Measurements from ENCODE around the gene RDH16.
"Not testable (repeated sequence)": the region's sequence is repeated elsewhere in the genome, so short reads cannot be mapped to it uniquely, and the experiment has no call there.

The RDH16 gene

DNA sequence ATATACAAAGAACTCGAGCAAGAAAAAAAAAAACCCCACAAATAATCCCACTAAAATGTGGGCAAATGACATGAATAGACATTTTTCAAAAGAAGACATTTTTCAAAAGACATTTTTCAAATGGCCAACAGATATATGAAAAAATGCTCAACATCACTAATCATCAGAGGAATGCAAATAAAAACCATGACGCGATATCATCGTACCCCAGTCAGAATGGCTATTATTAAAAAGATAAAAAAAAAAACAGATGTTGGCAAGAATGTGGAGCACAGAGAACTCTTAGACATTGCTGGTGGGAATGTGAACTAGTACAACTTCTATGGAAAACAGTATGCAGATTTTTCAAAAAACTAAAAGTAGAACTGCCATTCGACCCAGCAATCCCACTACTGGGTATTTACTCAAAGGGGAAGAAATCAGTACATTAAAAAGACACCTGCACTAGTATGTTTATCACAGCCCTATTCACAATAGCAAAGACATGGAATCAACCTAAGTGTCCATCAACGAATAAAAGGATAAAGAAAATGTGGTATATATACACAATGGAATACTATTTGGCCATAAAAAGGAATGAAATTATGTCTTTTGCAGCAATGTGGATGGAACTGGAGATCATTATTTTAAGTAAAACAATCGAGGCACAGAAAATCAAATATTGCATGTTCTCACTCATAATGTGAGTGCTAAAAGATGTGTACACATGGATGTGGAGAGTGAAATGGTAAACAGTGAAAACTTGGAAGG, 32.6 kb upstream of the RDH16 start:
- no peak for DNase-seq (ENCODE audit: low read depth)

- DNase-seq (ENCODE audit: low read depth) = no peak
Observed at GRCh38 chr12:56988207-56988739, 30.9 kb upstream of the RDH16 start.

DNA sequence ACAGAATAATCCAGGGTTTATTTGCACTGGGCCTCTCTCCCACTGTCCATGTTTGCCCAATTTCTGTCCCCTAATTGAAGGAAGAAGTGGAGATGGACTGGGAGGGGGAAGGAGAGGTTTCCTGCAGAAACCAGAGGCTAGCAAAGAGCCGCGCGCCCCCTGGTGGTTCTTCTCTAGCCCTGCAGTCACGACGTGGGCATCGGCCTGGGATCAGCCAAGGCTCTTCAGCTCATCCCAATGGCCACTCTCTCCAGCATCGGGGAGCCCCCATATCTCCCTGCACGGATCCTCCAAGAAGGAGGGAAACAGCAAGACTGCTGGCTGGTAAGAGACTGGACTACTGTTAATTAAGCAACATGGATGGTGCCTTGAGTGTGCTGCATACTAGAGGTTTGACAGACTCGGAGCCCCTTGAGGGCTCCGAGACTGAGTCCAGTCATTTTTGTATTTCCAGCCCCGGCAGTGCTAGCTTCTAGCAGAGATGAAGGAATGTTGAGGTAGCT, 30.2 kb upstream of the RDH16 start:
- DNase-seq (ENCODE audit: low read depth) = peak; percentile 62

- DNase-seq (ENCODE audit: low read depth) = no peak
Observed at GRCh38 chr12:56987011-56987410, 29.6 kb upstream of the RDH16 start.

- DNase-seq (ENCODE audit: low read depth) = not testable (repeated sequence)
Observed at GRCh38 chr12:56985714-56986113, 28.3 kb upstream of the RDH16 start.

DNA sequence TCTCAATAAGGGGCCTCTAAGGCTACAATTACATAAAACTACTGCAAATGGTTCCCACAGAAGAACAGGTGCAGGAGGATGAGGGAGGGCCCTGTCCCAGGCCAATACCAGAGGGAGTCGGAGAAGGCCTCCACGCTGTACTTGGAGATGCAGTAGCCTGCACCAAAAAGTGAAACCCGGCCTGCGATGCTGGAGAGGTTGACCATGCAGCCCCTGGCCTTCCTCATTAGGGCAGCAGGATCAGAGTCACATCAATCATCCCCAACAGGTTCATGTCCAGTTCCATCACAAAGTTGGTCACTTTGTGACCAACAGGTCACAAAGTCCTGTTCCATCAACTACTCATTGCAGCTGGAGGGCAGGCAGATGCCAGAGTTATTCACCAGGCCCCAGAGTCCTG, 26.0 kb upstream of the RDH16 start:
- no peak for DNase-seq (ENCODE audit: low read depth)

GRCh38 chr12:56982578-56983236, 25.3 kb upstream of the RDH16 start:
- DNase-seq (ENCODE audit: low read depth) = not testable (repeated sequence)

GRCh38 chr12:56980941-56981530, 23.6 kb upstream of the RDH16 start:
- no peak for DNase-seq (ENCODE audit: low read depth)

DNA sequence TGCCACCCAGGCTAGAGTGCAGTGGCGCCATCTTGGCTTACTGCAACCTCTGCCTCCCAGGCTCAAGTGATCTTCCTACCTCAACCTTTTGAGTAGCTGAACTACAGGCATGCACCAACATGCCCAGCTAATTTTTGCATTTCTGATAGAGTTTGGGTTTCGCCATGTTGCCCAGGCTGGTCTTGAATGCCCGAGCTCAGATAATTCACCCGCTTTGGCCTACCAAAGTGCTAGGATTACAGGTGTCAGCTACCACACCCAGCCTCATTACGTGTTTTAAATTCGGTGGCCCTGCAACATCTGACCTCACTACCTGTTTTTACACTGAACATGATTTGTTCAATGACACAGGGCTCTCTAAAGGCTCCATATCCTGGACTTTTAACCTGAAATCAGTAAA, 22.9 kb upstream of the RDH16 start:
- DNase-seq (ENCODE audit: low read depth) = no peak

GRCh38 chr12:56979628-56980027, 22.2 kb upstream of the RDH16 start:
- no peak for DNase-seq (ENCODE audit: low read depth)

- no peak for DNase-seq (ENCODE audit: low read depth)
Observed at GRCh38 chr12:56978397-56979138, 21.2 kb upstream of the RDH16 start.

GRCh38 chr12:56977361-56977760, 20.0 kb upstream of the RDH16 start:
- not testable (repeated sequence) for DNase-seq (ENCODE audit: low read depth)

- DNase-seq (ENCODE audit: low read depth) = not testable (repeated sequence)
Observed at GRCh38 chr12:56974224-56974623, 16.8 kb upstream of the RDH16 start.

DNA sequence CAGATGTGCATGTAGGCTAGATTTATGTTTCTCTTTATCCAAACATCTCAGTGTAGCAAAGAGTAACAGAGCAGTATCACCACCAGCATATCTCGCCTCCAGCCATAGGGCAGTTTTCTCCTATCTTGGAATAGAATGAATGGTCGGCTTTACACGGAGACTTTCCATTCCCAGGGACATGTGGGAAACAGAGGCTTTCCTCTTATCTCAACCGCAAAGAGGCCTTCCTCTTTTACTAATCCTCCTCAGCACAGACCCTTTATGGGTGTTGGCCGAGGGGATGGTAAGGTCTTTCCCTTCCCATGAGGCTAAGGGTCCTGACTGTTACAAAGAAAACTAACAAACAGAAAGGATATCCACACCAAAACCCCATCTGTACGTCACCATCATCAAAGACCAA, 11.5 kb upstream of the RDH16 start:
- DNase-seq (ENCODE audit: low read depth) = not testable (repeated sequence)

GRCh38 chr12:56965997-56966642, 8.7 kb upstream of the RDH16 start:
- DNase-seq (ENCODE audit: low read depth) = not testable (repeated sequence)

GRCh38 chr12:56965124-56965523, 7.7 kb upstream of the RDH16 start:
- DNase-seq (ENCODE audit: low read depth) = not testable (repeated sequence)

DNA sequence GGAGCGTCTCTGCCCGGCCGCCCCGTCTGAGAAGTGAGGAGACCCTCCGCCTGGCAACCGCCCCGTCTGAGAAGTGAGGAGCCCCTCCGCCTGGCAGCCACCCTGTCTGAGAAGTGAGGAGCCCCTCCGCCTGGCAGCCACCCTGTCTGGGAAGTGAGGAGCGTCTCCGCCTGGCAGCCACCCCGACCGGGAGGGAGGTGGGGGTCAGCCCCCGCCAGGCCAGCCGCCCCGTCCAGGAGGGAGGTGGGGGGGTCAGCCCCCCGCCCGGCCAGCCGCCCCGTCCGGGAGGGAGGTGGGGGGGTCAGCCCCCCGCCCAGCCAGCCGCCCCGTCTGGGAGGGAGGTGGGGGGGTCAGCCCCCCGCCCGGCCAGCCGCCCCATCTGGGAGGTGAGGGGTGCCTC, 6.1 kb upstream of the RDH16 start:
- not testable (repeated sequence) for DNase-seq (ENCODE audit: low read depth)

DNA sequence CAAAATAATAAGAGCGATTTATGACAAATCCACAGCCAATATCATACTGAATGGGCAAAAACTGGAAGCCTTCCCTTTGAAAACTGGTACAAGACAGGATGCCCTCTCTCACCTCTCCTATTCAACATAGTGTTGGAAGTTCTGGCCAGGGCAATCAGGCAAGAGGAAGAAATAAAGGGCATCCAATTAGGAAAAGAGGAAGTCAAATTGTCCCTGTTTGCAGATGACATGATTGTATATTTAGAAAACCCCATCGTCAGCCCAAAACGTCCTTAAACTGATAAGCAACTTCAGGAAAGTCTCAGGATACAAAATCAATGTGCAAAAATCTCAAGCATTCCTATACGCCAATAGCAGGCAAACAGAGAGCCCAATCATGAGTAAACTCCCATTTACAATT, 4.8 kb upstream of the RDH16 start:
- DNase-seq (ENCODE audit: low read depth) = not testable (repeated sequence)

DNA sequence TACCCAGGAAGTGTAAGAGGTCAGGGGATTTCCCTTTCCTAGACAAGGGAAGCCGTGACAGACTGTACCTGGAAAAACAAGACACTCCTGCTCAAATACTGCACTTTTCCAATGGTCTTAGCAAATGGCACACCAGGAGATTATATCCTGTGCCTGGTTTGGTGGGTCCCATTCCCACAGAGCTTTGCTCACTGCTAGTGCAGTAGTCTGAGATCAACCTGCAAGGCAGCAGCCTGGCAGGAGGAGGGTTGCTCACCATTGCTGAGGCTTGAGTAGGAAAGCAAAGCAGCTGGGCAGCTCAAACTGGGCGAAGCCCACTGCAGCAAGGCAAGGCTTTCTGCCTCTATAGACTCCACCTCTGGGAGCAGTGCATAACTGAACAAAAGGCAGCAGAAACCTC, 1.0 kb upstream of the RDH16 start:
- no peak for DNase-seq (ENCODE audit: low read depth)

- DNase-seq (ENCODE audit: low read depth) = no peak
Observed at GRCh38 chr12:56955631-56956256, 1.7 kb downstream of the RDH16 start.

GRCh38 chr12:56954958-56955355, 2.5 kb downstream of the RDH16 start:
- DNase-seq (ENCODE audit: low read depth) = no peak
